KG1 (cell line): ENCODE data around the gene DUSP15.

Source experiments
- DNase-seq: peaks from one replicate; lab custom pipeline; 2025; lab: John Stamatoyannopoulos, UW

The DUSP15 gene

DNA sequence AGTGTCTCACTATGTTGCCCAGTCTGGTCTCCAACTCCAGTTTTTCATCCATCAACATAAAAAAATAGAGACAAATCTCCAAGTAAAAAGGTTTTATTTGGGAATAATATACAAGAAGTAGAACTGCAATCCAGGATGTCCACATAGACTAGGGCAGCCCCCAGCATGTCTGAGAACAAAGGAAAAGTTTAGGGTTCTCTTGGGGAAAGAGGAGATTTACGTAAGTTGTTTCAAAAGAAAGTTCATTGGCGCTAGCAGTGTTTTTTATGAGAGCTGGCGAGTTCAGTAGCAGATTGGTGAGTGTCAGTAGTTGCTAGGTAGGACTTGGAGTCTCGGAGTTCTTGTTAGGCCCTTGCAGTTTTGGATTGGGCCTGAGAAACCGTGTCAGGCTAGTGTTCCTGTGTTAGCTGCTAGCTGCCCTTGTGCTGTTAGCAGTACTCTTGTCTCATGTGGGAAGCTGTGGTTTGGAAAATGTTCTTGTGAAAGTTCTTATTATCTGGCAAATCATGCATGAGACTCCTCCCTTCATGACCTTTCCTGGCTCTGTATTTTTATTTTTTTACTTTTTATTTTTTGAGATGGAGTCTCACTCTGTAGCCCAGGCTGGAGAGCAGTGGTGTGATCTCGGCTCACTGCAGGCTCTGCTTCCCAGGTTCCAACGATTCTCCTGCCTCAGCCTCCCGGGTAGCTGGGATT is 24.8 kb upstream of the DUSP15 start:
- DNase-seq, result no peak

DNA sequence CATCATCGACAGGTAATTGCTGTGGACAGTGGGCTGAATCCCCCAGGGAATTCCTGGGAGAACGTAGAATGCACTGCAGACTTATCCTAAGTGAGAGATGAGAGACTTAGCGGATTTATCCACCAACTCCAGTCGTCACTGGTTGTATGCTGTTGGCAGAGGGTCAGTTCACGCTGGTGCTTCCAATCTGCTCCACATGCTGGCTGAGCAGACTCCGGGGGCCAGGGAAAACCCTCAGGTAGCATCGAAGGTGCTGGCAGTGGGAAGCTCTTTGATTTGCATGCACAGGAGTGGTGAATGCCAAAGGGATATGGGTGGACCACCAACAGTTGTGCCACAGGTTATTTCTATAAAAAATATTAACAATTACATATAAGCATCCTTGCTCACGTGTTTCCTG is 20.3 kb upstream of the DUSP15 start:
- no peak for DNase-seq

DNA sequence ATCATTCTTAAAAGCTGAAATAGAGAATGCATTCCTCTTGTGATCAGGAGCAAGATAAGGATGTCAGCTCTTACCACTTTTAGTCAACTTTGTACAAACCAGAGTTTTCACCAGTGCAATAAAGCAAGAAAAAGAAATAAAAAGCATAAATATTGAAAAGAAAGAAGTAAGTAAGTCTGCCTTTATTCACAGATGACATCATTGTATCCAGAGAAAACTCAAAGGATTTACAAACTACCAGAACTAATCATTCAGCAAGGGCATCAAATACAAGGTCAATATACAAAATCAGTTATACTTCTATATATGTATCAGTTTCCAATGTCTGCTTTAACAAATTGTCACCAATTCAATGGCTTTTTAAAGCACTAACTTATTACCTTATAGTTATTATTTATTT is 13.5 kb upstream of the DUSP15 start:
- DNase-seq, result no peak

DNA sequence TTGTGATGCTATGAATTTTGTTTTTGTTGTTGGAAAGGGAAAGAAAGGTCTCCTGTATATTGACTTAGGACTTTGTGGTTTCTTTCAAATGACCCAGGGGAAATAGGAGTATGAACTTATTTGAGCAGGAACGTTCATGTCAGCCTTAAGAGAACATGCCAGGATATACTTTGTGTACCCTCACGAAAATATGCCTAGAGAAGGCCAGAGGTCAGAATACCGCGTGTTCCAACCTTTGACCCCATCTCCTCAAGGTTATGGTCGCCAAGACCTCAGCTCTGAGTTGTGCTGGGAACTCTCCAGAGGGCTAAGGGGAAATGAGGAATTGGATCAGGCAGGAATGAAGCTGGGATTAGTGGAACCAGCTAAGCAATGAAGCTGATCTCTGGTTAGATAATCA is 11.6 kb upstream of the DUSP15 start:
- no peak for DNase-seq

DNA sequence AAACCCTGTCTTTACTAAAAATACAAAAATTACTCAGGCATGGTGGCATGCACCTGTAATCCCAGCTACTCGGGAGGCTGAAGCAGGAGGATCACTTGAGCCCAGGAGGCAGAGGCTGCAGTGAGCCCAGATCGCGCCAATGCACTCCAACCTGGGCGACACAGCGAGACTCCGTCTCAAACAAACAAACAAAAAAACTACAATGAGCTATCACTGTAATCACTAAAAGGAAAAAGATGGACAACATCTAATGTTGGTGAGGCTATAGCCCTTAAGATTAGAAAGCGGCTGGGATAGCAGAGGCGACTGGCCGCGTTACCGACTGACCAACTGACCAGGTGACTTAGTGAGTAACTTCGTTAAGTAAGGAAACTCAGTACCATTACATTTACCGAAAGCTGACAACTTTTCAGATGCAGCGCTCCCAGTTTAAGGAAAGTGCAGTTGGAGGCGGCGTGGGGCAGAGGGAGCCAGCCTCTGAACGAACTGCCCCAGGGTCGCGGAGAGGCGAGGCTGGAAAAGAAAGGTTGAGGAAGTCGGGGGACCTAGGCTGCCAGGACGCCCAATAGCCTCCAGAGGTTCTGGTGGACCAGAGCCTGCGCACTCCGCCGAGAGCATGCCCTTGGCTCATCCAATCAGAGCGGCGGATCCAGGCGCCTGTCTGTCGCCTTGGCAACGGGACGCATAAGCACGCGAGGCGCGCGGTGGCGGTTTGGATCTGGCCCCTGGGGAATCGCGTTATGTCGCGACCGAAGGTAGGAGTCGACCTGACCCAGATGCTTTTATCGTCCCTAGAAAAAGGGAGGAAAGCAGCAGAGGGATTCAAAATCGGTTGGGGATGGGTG is 9.0 kb upstream of the DUSP15 start:
- peak; percentile 65 for DNase-seq

DNA sequence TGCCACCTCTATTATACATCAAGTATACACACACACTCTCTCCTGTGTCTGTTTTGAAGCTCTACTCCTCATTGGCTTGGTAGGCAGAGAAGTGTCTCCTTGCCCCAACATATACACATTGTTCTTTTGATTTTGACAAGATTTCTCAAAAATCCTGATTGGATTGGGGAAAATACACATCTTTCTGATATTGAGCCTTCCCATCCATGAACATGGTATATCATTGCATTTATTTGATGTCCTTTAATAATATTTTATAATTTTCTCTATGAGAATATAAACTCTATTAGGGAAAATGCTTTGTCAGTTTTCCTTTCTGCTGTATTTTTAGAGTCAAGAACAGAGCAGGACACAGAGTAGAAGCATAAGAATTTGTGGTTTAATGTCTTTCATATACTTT is 7.4 kb upstream of the DUSP15 start:
- DNase-seq, result no peak

DNA sequence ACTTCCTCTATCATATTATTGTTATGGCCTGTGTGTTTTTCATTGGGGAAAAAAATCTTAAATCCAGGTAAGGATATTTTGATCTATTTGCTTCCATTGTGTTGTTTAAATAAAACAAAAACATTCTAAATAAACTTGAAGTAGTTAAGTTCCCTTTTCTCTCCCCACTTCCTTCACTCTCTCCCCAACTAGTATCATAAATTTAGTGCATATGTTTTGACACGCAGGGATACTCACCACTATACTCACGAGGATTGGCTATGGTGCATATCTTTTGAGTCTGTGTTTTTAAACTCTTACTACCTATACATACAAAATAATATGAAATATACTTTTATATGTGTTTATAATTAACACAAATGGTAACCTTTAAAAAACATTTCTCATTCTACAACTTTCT is 5.3 kb upstream of the DUSP15 start:
- no peak for DNase-seq

DNA sequence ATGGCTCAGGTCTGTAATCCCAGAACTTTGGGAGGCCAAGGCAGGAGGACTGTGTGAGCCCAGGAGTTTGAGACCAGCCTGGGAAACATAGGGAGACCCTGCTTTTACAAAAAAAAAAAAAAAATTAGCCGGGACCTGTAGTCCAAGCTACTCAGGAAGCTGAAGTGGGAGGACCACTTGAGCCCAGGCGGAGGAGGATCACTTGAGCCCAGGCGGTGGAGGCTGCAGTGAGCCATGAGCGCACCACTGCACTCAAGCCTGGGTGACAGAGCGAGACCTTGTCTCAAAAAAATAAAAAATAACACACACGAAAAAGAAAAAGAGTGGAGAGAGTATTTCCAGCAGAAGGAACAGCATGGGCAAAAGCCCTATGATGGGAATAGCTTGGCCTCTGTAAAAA is 2.1 kb upstream of the DUSP15 start:
- no peak for DNase-seq

DNA sequence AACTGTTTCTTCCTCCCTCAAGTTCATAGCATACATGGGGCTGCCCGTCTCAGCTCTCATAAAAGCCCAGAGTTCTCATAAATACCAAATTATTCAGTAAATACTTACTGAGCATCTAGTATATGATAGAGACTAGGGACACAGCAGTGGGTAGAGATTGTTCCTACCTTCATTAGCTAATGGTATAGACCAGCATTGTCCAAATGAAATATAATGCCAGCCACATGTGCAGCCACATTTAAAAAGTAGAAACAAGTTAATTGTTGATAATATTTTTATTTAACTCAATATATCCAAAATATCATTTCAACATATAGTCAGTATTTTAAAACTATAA is 1.3 kb upstream of the DUSP15 start:
- DNase-seq, result no peak

DNA sequence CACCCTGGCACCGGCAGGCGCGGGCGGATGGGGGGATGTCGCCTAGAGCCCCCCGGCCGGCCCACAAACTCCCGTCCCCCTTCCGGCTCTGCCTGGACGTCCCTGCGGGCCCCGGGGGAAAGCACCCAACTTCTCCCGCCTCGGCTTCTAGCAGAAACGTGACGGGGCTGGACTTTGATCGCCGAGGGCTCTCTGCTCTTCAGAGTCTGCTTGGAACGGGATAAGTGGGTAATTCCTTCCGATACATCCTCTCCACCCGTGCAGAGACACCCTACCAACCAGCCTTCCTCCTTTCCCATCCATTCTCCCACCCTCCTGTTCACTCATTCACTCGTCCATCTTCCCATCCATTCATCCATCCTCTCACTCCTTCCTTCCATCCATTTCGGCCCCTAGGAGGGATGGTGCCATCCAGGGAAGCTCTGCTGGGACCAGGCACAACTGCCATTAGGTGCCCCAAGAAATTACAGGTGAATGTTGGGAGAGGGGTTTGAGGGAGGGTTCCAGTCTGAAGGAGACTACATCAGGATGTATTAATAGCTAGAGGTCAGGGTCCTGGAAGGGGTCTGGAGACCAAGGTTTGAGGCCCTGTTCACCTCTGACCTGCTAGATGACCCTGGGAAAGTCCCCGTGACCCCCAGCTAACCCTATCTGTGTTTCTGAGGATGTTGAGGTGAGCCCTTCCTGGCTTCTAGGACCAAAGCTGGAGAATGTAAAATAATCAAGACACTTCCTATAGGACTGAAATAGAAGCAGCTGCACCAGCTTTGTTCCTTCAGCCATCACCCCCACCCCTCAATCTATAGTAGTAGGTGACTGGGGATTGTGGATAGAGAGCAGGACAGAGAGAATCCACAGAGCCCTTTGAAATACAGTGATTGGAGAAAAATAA is 645 bp upstream of the DUSP15 start:
- no peak for DNase-seq

DNA sequence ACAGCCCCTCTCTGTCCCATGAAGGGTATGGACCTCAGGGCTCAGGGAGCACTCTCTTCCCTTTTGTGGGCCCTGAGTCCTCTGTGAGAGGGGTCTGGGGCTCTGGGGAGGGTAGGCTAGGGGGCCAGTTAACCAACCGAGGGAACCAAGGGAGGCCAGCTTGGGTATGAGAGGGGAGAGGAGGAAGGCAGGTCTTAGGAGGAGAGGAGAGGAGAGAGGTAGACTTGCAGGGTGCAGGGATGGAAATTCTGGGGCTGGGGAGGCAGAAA is 720 bp downstream of the DUSP15 start:
- DNase-seq, result no peak

DNA sequence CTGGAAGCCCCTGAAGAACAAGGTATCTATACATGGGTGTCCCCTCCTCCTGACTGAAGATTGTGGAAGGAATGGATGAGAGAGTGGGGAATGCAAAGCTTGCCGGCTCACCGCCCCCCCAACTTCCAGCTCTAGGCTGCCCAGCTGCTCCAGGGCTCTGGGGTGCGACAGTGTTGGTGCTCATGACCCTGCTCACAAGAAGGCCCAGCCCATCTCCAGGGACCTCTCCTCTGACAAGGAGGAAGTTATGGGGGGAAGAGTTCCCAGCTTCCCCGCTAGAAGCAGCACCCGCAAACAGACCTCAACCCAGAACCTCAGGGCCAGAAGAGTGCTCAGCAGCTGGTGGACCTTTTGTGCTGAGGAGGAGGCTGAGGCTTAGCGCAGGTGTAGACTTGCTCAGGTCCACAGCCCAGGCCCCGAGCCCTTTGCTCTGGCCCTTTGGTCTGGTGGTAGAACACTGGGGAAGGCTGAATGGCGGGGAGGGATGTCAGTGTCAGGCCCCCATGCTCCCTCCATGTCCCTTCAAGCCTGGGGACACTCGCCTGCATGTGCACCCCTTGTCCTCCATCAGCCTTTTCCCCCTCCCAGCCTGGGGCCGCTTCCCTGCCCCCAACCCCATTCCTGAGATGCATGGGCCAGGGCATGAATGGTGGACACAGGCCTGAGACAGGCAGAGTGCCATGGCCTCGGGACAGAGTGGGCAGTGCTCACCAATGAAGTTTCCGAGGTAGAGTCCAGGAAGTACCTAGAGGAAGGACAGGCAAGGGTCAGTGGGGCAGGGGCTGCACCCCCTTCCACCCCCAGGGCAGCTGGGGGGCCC is 1.3 kb downstream of the DUSP15 start:
- DNase-seq, result no peak

DNA sequence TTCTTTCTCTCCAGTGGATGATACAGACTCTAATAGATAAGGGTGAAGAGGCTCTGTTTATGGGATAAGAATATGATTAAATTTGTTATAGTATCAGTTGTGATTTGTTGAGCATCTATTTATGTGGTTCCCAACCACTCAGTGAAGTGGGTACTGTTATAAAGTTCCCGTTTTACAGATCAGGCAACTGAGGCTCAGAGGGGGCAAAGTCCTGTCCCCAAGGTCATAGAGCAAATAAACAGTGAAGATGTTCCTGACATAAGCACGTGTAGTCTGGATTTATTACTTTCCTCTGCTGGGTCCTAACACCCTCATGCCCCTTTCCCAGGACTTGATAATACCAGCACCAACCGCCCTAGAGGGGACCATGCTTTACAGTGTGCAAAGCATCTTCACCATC is 4.1 kb downstream of the DUSP15 start:
- DNase-seq, result no peak

DNA sequence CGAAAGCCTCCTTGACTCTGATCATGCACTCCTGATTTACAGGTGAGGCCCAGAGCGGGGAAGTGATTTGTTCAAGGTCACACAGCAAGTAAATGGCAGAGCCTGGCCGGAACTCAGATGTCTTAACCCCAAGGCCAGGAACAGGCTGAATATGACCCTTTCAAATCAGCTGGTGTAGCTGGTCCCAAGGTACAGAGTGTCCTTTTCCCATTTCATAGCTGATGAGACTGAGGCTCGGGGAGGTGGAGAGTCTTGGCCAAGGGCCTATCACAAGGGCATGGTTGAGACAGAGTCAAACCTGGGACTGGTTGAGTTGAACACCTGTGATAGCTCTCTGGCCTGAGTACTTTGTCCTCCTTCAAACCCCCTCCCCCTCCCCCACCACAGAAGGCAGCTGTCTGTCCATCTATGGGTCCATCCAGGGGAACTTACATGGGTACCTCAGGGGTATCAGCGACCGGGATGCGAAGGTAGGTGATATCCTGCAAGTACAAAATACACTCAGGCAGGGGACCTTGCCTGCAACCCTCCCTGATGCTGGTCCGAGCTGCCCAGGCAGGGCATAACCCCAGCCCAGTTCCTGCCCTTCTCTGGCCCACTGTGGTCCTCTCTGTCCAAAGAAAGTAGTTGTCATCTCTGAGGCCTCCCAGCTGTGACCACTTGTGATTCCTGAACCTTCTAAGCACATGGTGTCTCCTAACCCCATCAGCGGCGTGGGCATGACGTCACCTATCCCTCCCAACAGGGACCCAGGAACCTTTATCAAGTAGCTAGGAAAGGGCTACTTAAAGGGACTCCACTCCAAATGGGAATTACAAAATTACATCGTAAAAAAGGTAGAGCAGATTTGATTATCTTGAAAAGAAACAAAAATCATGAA is 5.6 kb downstream of the DUSP15 start:
- no peak for DNase-seq

DNA sequence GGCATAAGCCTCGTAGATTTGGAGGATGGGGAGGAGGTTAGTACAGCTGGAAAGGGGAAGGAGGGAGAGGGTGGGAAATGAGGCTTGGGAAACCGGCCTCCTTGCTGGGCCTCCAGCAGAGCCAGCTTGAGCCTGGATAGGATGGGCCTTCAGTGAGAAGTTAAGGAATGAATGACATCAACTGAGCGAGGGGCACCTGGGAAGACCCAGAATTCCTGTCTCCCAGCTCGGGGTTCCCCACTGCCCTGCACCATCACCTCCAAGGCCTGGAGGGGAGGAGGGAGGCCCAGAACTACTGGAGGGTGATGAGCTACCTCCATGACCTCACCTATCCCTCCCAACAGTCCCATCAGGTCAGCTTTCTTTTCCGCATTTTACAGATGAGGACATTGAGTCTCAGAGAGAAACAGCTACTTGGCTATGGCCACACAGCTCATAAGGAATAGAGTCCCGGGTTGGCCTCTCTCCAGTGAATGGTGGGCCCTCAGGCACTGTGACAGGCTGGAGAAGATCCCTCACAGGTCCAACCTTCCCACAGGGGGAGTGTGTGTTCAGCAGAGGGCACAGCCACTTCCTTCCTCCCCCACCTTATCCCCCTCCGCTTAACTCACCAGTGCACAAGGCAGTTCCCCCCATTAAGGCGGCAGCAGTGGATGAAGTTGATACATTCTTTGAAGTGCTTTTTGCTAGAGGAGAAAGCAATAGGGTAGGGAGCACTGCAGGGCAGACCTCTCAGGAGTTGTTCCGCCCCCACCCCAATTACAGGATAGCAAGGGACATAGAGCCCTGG is 6.8 kb downstream of the DUSP15 start:
- no peak for DNase-seq

DNA sequence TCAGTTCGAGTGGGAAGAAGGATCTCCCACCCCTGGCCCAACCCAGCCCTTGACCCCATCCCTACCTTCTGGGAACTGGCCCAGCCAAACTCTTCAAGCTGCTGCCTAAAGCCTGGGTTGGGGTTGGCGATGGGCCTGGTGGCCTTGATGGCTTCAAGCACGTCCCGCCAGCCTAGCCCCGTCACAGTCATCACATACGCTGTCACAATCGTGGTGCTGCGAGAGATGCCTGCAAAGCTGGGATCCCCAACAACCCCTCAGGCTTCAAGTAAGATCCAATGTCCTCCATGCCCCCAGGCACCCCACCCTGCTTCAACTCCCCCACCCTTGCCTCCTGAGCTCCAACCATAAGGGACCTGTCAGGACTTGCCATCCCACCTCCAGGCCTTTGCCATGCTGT is 7.8 kb downstream of the DUSP15 start:
- no peak for DNase-seq

DNA sequence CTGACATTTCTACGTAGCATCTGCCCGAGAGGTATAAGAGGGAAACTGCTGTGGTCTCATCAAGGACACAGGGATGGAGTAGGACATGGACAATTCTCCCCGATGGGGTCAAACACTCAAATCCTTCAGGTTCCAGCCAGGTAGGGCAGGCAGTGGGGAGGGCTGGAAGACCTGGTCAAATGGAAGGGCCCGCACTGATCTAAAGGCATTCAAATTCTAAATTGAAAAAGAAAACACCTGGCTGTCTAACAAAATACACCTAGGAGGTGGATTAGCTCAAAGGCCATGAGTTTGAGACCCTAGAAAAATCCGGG is 8.2 kb downstream of the DUSP15 start:
- DNase-seq, result no peak

DNA sequence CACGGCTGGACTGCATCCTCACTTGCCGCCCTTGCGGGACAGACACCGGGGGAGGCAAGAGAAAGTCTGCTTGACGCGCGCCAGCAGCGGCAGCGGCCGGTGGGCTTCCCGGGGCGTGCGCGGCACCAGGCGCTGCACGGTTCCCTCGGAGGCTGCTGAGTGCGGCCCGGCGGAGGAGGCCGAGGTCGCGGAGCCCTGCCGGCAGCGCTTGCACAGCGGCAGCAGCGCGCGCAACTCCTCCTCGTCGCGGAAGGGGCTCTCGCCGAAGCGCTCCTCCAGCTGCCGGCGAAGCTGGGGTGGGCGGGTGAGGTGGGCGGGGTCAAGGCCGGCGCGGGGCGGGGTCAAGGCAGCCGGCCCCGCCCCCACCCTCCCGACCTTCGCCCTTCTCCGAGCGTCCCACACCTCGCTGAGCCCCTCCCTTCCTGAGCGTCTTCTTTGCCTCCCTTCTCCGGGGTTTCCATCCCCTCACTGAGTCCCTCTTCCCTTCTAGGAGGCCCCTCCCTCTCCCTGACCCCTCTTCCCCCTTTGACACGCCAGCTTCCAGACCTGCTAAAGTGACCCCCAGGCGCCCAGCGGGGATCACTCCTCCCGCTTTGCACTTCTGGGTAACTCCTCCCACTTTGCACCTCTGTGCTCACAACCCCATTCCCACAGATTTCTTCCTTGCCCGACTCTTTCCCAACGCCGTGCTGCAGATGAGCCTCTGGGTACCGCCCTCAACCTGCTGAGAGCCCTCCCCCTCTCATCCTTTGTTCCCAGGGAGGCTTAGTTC is 8.8 kb downstream of the DUSP15 start:
- no peak for DNase-seq

DNA sequence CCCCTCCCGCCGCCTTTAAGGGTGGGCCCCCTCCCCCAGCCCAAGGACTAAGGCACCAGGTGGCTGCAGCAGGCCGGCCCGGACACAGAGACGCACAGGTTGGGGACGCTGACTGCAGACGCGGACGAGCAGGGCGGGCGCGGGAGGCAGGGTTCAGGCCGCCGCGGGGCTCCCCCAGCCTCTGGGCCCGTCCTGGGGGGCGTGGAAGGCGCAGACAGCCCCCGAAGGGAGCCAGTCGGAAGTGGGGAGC is 9.3 kb downstream of the DUSP15 start:
- DNase-seq, result no peak
